ENCODE measurements around the gene PPP1R12B.
"Not testable (repeated sequence)": the region's sequence is repeated elsewhere in the genome, so short reads cannot be mapped to it uniquely, and the experiment has no call there.

PPP1R12B gene

GRCh38 chr1:202614363-202615207 lies 266.1 kb downstream of the PPP1R12B start:
- not testable (repeated sequence) for DNase-seq (ENCODE audit: low read depth)

- not testable (repeated sequence) for DNase-seq (ENCODE audit: low read depth)
Measured at GRCh38 chr1:202615208-202615500, 266.7 kb downstream of the PPP1R12B start.

- no peak for DNase-seq (ENCODE audit: low read depth)
Measured at GRCh38 chr1:202615501-202616354, 267.2 kb downstream of the PPP1R12B start.

GRCh38 chr1:202616355-202616915 lies 267.9 kb downstream of the PPP1R12B start:
- DNase-seq (ENCODE audit: low read depth): no peak

GRCh38 chr1:202619012-202619411 lies 270.5 kb downstream of the PPP1R12B start:
- not testable (repeated sequence) for DNase-seq (ENCODE audit: low read depth)

GRCh38 chr1:202619505-202619904 lies 271.0 kb downstream of the PPP1R12B start:
- no peak for DNase-seq (ENCODE audit: low read depth)

- DNase-seq (ENCODE audit: low read depth): not testable (repeated sequence)
Measured at GRCh38 chr1:202620036-202620435, 271.5 kb downstream of the PPP1R12B start.

- no peak for DNase-seq (ENCODE audit: low read depth)
Measured at GRCh38 chr1:202621446-202621845, 272.9 kb downstream of the PPP1R12B start.

GRCh38 chr1:202622388-202622787 lies 273.9 kb downstream of the PPP1R12B start:
- no peak for DNase-seq (ENCODE audit: low read depth)

GRCh38 chr1:202623075-202623474 lies 274.6 kb downstream of the PPP1R12B start:
- DNase-seq (ENCODE audit: low read depth): no peak

GRCh38 chr1:202623476-202623875 lies 275.0 kb downstream of the PPP1R12B start:
- DNase-seq (ENCODE audit: low read depth): not testable (repeated sequence)

GRCh38 chr1:202624088-202624780 lies 275.7 kb downstream of the PPP1R12B start:
- no peak for DNase-seq (ENCODE audit: low read depth)

GRCh38 chr1:202624781-202625108 lies 276.2 kb downstream of the PPP1R12B start:
- DNase-seq (ENCODE audit: low read depth): no peak

GRCh38 chr1:202625416-202626360 lies 277.2 kb downstream of the PPP1R12B start:
- no peak for DNase-seq (ENCODE audit: low read depth)

GRCh38 chr1:202627036-202627435 lies 278.5 kb downstream of the PPP1R12B start:
- not testable (repeated sequence) for DNase-seq (ENCODE audit: low read depth)

- DNase-seq (ENCODE audit: low read depth): no peak
Measured at GRCh38 chr1:202627841-202628565, 279.5 kb downstream of the PPP1R12B start.

- DNase-seq (ENCODE audit: low read depth): no peak
Measured at GRCh38 chr1:202628646-202629215, 280.2 kb downstream of the PPP1R12B start.

- DNase-seq (ENCODE audit: low read depth): not testable (repeated sequence)
Measured at GRCh38 chr1:202629257-202629811, 280.8 kb downstream of the PPP1R12B start.

- not testable (repeated sequence) for DNase-seq (ENCODE audit: low read depth)
Measured at GRCh38 chr1:202630096-202630495, 281.6 kb downstream of the PPP1R12B start.

- no peak for DNase-seq (ENCODE audit: low read depth)
Measured at GRCh38 chr1:202630541-202630940, 282.0 kb downstream of the PPP1R12B start.
